ENCODE results near the gene NDUFS1.

DNA sequence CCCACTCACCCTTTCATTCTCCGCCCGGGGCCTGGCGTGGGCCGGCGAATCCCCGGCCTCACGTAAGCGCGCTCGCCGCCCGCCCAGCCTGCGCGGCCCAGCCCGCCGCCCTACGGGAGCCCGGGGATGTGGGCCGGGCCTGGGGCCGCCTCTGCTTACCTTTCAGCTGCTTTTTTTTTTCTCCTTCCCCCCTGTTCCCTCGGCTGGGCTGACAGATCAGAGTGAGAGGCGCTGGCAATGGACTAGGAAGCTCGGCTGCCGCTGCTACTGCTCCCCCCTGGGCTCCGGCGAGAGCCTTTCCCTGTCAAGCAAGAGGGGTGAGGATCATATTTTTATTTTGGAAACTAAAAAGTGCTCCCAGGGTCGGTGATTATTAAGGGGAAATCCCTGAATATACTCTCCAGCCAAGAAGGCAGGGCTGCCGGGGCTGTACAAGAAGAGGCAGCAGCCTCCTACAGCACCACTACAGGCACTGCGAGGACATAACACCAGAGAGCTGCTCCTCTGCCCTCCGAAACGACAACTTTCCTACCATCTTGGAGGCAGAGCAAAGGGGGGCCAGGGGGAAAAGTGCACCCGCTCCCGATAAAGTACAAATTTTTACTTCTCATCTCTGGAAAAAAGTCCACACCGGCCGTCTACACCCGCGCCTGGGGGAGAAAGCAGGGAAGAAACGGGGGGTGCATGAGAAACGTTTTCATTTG lies 73.3 kb downstream of the NDUFS1 start, which contains the start of gene INO80D:
- TF ChIP-seq, protein P1, sequence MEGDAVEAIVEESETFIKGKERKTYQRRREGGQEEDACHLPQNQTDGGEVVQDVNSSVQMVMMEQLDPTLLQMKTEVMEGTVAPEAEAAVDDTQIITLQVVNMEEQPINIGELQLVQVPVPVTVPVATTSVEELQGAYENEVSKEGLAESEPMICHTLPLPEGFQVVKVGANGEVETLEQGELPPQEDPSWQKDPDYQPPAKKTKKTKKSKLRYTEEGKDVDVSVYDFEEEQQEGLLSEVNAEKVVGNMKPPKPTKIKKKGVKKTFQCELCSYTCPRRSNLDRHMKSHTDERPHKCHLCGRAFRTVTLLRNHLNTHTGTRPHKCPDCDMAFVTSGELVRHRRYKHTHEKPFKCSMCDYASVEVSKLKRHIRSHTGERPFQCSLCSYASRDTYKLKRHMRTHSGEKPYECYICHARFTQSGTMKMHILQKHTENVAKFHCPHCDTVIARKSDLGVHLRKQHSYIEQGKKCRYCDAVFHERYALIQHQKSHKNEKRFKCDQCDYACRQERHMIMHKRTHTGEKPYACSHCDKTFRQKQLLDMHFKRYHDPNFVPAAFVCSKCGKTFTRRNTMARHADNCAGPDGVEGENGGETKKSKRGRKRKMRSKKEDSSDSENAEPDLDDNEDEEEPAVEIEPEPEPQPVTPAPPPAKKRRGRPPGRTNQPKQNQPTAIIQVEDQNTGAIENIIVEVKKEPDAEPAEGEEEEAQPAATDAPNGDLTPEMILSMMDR (IDR thresholded peaks at IDR 0.05) = peak in 2 of 3 experiments; percentile 20 to 30
- no peak for TF ChIP-seq POLR2A (IDR thresholded peaks at IDR 0.05)

Measured in testis (tissue), 2 donors.